Keratinocyte (primary cell): Measurements from ENCODE around the gene DCDC2C.

ENCODE experiments used
- CTCF ChIP-seq, 3 experiments: IDR thresholded peaks in 1 of 3; conservative IDR thresholded peaks in 1 of 3; optimal IDR thresholded peaks in 1 of 3; 2 replicates in 2 of 3; 3 replicates in 1 of 3; pipeline versions ENCODE3 to v1.5.1; 2011; ENCODE audit warnings: low read length in 3 of 3, mild to moderate bottlenecking in 3 of 3, moderate library complexity in 2 of 3, control low read depth in 1 of 3, inconsistent platforms in 1 of 3; ENCODE audit not compliant: insufficient read depth in 2 of 3; ENCODE audit errors: extremely low read depth in 1 of 3
- EZH2 ChIP-seq: IDR thresholded peaks from one replicate; pipeline ENCODE4 v1.6.1; 2012; ENCODE audit warnings: inconsistent platforms, mild to moderate bottlenecking, low read length, moderate library complexity

GRCh38 chr2:3759331-3759730 lies 56.0 kb downstream of the DCDC2C start:
- TF ChIP-seq CTCF (optimal IDR thresholded peaks at IDR 0.05 in 1 of 3, IDR thresholded peaks at IDR 0.05 in 1 of 3, conservative IDR thresholded peaks at IDR 0.05 in 1 of 3; ENCODE audit: extremely low read depth in 1 of 3, insufficient read depth in 2 of 3, low read length in 3 of 3) = no peak
- no peak for TF ChIP-seq EZH2
